Erythroblast (primary cell): ENCODE data around the gene CDC42BPA.

Experiments
- GATA1 ChIP-seq: IDR thresholded peaks from 2 replicates; pipeline ENCODE4 v1.6.1; 2011; ENCODE audit warnings: low read depth, mild to moderate bottlenecking, control low read depth, low read length, moderate library complexity
- POLR2A ChIP-seq: IDR thresholded peaks from 2 replicates; pipeline ENCODE4 v1.6.1; 2011; ENCODE audit warnings: mild to moderate bottlenecking, low read length

- no peak for TF ChIP-seq POLR2A
- no peak for TF ChIP-seq GATA1
Measured at GRCh38 chr1:227175611-227176010, 142.7 kb downstream of the CDC42BPA start.
